OCI-LY7 (cell line): ENCODE measurements around the gene GNG5. TPM values are rescaled to one million over a fixed set of nuclear protein-coding genes. Genes with fewer than 3 reads are reported as not detected.

Experiments used
- BruUV-seq: library from RNA; stranded (reverse); fragments of 400-500 nt; replicated peaks from 2 replicates; lab custom pipeline; 2021; lab: Mats Ljungman, UMichigan
- CTCF ChIA-PET: fragments of 300-600 bp; sonication (Branson Sonifier 250); formaldehyde crosslinking; loops from one replicate; lab custom pipeline; 2022; ENCODE audit warnings: antibody characterized with exemption; ENCODE audit not compliant: unreplicated experiment; lab: Charles Lee
- POLR2A ChIA-PET: fragments of 300-600 bp; sonication (Branson Sonifier 250); formaldehyde crosslinking; loops from one replicate; lab custom pipeline; 2022; ENCODE audit warnings: antibody characterized with exemption; lab: Charles Lee
- DNase-seq: peaks from one replicate; pipeline ENCODE4 v3.0.0-alpha.2; 2015; ENCODE audit warnings: low spot score
- H2AFZ ChIP-seq: fragments of 200-600 bp; sonication (generic), shearing (Covaris generic); 2 replicates; pipeline ENCODE4 v1.6.1; 2014; ENCODE audit warnings: mild to moderate bottlenecking, antibody characterized with exemption, low read length, moderate library complexity
- H3K27ac ChIP-seq: fragments of 200-600 bp; sonication (generic); 2 replicates; pipeline ENCODE4 v1.5.1; 2014; ENCODE audit warnings: mixed run types, low read depth, mild to moderate bottlenecking, moderate library complexity, low read length, inconsistent platforms; ENCODE audit not compliant: poor library complexity, severe bottlenecking
- H3K36me3 ChIP-seq: fragments of 200-600 bp; sonication (generic); 2 replicates; pipeline ENCODE4 v1.6.1; 2014; ENCODE audit warnings: mild to moderate bottlenecking, antibody characterized with exemption, low read length, moderate library complexity, mixed read lengths; ENCODE audit not compliant: insufficient read depth
- H3K4me1 ChIP-seq: fragments of 200-600 bp; sonication (generic); 2 replicates; pipeline ENCODE4 v1.5.1; 2014; ENCODE audit warnings: mild to moderate bottlenecking, low read length; ENCODE audit not compliant: insufficient read depth, poor library complexity, severe bottlenecking
- H3K4me2 ChIP-seq: fragments of 200-600 bp; sonication (generic); 2 replicates; pipeline ENCODE4 v1.6.1; 2014; ENCODE audit warnings: mild to moderate bottlenecking, low read length
- H3K4me3 ChIP-seq: fragments of 200-600 bp; sonication (generic); 2 replicates; pipeline ENCODE4 v1.5.1; 2014; ENCODE audit warnings: mild to moderate bottlenecking, low read depth, low read length; ENCODE audit not compliant: poor library complexity, severe bottlenecking
- H3K79me2 ChIP-seq: fragments of 200-600 bp; sonication (generic); 2 replicates; pipeline ENCODE4 v1.6.1; 2016; ENCODE audit warnings: low read depth, mild to moderate bottlenecking, low read length, moderate library complexity, mixed read lengths; ENCODE audit not compliant: insufficient read depth
- H3K9me2 ChIP-seq: fragments of 200-600 bp; sonication (generic); 2 replicates; pipeline ENCODE4 v1.6.1; 2016; ENCODE audit warnings: mild to moderate bottlenecking, low read length, mixed read lengths; ENCODE audit not compliant: insufficient read depth
- H3K9me3 ChIP-seq: fragments of 200-600 bp; sonication (generic); 2 replicates; pipeline ENCODE4 v1.6.1; 2014; ENCODE audit warnings: mild to moderate bottlenecking, mixed run types, low read length, mixed read lengths
- H4K20me1 ChIP-seq: fragments of 200-600 bp; sonication (generic); 2 replicates; pipeline ENCODE4 v1.6.1; 2014; ENCODE audit warnings: mild to moderate bottlenecking, antibody characterized with exemption, low read length, moderate library complexity, mixed read lengths; ENCODE audit not compliant: insufficient read depth
- CTCF ChIP-seq: fragments of 200-600 bp; sonication (generic); conservative IDR thresholded peaks from 2 replicates; pipeline ENCODE4 v1.5.1; 2014; ENCODE audit warnings: mild to moderate bottlenecking, antibody characterized with exemption, low read length, moderate library complexity, mixed read lengths
- EZH2phosphoT487 ChIP-seq: fragments of 200-600 bp; sonication (generic); IDR thresholded peaks from 2 replicates; pipeline ENCODE4 v1.6.1; 2018; ENCODE audit warnings: low read depth, borderline replicate concordance, mild to moderate bottlenecking, mixed run types, antibody characterized with exemption, low read length, moderate library complexity, mixed read lengths
- intact Hi-C: fragments of 100-400 bp; cut with micrococcal nuclease; formaldehyde crosslinking; loops from one replicate; pipeline ENCODE4 v1.10.0; 2022; ENCODE audit not compliant: unreplicated experiment
- total RNA-seq, 2 experiments: library from RNA; depleted of rRNA in 1 of 2; stranded (reverse); fragments of >200 nt in 1 of 2; shearing (Covaris generic) in 1 of 2; gene quantifications; 2 replicates each; pipeline ENCODE4 v1.2.3, GENCODE V29; 2014 to 2022

Gene GNG5
- total RNA-seq, 2 experiments from 2014 or later: 45.1 to 115 TPM

DNA sequence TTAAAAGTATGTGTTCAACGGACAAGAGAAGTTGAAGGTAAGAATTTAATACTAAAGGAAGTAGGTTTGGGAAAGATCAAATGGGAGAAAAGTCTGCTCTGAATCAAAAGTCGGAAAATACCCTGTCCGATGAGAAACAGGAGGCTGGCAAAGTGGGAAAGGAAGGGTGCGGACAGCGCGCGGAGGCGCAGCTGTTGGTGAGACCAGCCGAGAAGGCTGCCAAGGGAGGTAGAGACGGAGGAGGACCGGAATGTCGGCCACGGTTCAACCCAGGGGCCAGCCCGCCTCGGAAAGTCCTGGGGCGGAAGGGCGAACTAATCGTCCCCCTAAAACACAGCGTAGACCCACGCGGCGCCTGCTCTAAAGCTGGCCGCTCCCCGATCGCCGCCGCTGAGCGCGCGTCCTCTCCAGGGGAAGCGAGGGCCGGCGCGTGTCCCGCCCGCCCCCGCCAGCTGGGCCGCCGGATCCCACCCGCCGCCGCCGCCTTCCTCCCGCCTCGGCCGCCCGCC lies 834 bp downstream of the GNG5 start:
- intact Hi-C loops: loop anchor here (1.0 to 10.0 kb wide), 9 partner anchors 27 to 741 kb away; partner anchors contain the start of genes CTBS, PRKACB, RPF1 and SAMD13
- peak overlapping the region; percentile 86 for H3K4me2 ChIP-seq
- H3K9me2 ChIP-seq: no peaks in the 10 kb centered on the region
- peaks cover 41% of the 10 kb centered on the region for H3K36me3 ChIP-seq
- H3K4me3 ChIP-seq: peak overlapping the region; percentile 91
- H2AFZ ChIP-seq: peak overlapping the region; percentile 46; the same call in 1 of the 2 replicates
- peak; percentile 65 for DNase-seq
- ChIA-PET POLR2A (interaction anchor here (0.7 to 4.4 kb wide), 15 partner anchors 9 to 770 kb away, joined by 3 to 43 read pairs (median 4); partner anchors contain the start of genes CTBS, PRKACB and SAMD13), CTCF (no interaction called here)
- H3K9me3 ChIP-seq: peaks cover 12% of the 10 kb centered on the region
- H3K79me2 ChIP-seq: peaks cover 63% of the 10 kb centered on the region
- H4K20me1 ChIP-seq: peaks cover 30% of the 10 kb centered on the region
- peak overlapping the region; percentile 87 for H3K27ac ChIP-seq
- H3K4me1 ChIP-seq: peaks cover 33% of the 10 kb centered on the region
- TF ChIP-seq CTCF (no peak), EZH2phosphoT487 (no peak)
- BruUV-seq: no TSS peak

DNA sequence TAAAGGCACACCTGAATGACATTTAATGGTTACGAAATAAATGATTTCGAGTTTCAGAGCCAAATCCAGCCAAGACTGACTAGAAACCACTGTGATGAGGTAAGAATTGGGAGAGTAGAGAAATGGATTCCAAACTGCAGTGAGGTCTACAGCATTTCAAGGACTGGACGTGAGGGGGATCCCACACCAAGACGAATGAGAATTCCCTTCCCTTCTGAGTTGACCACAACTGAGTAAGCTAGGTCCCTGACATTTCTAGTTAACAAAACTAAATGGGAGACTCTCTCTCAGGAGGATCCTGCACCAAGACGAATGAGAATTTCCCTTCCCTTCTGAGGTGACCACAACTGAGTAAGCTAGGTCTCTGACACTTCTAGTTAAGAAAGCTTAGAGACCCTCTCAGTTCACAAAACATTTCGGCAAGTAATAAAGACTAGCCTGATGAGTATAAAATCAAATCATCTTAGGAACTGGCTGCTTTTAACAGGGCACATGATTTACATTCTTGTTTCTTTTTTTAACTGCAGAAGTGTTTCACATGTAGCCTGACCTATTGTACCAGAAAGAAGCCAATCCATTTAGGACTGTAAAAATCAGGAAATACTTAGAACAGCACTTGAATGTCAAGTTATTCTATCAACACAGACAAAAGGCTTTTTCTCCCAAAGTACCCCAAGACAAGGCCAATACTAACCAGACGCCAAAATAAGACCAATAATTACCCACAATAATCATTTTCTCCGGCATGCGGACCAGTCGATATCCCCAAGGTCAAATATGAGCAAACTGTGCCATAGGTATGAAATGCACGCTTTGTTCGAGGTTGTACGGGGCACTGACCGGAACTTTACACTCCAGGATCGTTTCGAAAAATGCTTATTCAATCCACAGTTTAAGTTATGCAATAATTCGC lies 1.5 kb downstream of the GNG5 start:
- TSS peak; percentile 67 for BruUV-seq
- Histone ChIP-seq H3K4me2 (peak overlapping the region; percentile 86), H3K9me2 (no peaks in the 10 kb centered on the region), H3K4me1 (peaks cover 33% of the 10 kb centered on the region), H3K36me3 (peaks cover 48% of the 10 kb centered on the region), H4K20me1 (peaks cover 30% of the 10 kb centered on the region), H3K79me2 (peaks cover 70% of the 10 kb centered on the region), H3K9me3 (peaks cover 12% of the 10 kb centered on the region), H2AFZ (peak overlapping the region; percentile 46; the same call in 1 of the 2 replicates), H3K27ac (peak overlapping the region; percentile 87), H3K4me3 (peak overlapping the region; percentile 91)
- intact Hi-C loops: loop anchor here (2.0 to 10.0 kb wide), 4 partner anchors 116 to 762 kb away; no protein-coding TSS in a partner anchor
- TF ChIP-seq EZH2phosphoT487 (no peak), CTCF (no peak)
- peak; percentile 24 for DNase-seq
- POLR2A ChIA-PET: interaction anchor here (1.1 to 4.4 kb wide), 7 partner anchors 8 to 360 kb away, joined by 3 to 43 read pairs (median 7); partner anchors contain the start of genes CTBS and PRKACB
- CTCF ChIA-PET: no interaction called here
